GM12872 (cell line): ENCODE data around the gene RALGPS1.

Source experiments
- CTCF ChIP-seq: IDR thresholded peaks from 3 replicates; pipeline ENCODE4 v1.5.1; 2011; ENCODE audit warnings: low read depth, mild to moderate bottlenecking, low read length, moderate library complexity; ENCODE audit not compliant: insufficient read depth

Gene RALGPS1

GRCh38 chr9:126886897-126887296 is 27.7 kb upstream of the RALGPS1 start:
- no peak for TF ChIP-seq CTCF

- no peak for TF ChIP-seq CTCF
Observed at GRCh38 chr9:126891676-126892075, 22.9 kb upstream of the RALGPS1 start.

GRCh38 chr9:126893079-126893478 is 21.5 kb upstream of the RALGPS1 start:
- peak; percentile 33 for TF ChIP-seq CTCF

GRCh38 chr9:126894052-126894603 is 20.5 kb upstream of the RALGPS1 start:
- no peak for TF ChIP-seq CTCF

- no peak for TF ChIP-seq CTCF
Observed at GRCh38 chr9:126902210-126902609, 12.4 kb upstream of the RALGPS1 start.

- TF ChIP-seq CTCF, result no peak
Observed at GRCh38 chr9:126904586-126904985, 10.0 kb upstream of the RALGPS1 start.

GRCh38 chr9:126906091-126906490 is 8.5 kb upstream of the RALGPS1 start:
- no peak for TF ChIP-seq CTCF

- TF ChIP-seq CTCF, result no peak
Observed at GRCh38 chr9:126907058-126907457, 7.5 kb upstream of the RALGPS1 start.
